ENCODE results near the gene ESYT3. TPM values are rescaled to one million over a fixed set of nuclear protein-coding genes. Genes with fewer than 3 reads are reported as not detected.
"Not testable (repeated sequence)": the region's sequence is repeated elsewhere in the genome, so short reads cannot be mapped to it uniquely, and the experiment has no call there.

The ESYT3 gene
- total RNA-seq, 2 experiments from 2014 or later: 0.43 to 0.50 TPM

DNA sequence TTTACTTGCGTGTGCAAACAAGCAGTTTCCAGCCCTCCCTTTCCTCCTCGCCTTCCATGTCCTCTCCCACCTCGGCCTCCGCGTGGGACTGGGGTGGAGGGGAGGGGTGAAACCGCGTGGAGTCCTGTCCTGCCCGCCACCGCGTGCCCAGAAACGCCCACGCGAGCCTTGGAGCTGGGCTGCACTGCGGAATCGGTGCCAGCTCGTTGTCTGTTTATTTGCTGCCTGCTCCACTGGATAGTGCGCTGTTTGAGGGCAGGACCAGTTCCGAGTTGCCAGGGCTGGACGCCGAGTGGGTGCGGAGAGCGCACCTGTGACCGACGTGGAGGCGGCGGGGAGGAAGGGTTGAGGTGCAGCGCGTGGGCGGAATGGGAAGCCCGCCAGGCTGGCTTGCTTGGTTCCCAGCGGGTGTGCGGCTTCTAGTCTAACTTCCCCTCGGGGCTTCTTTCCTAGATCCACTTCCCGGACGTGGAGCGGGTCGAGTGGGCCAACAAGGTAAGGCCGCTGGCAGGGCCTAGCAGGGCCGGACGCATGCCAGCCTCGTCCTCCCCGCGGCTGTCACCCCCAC, 17.3 kb downstream of the ESYT3 start:
- DNase-seq: no peak
- H3K9me3 Mint-ChIP-seq: no peaks in the 10 kb centered on the region
- no peaks in the 10 kb centered on the region for H3K36me3 Mint-ChIP-seq (ENCODE audit: low read depth)
- H3K4me1 Mint-ChIP-seq: peaks cover 15% of the 10 kb centered on the region
- CTCF ChIA-PET: no interaction called here
- no peak overlapping the region for H3K27ac Mint-ChIP-seq
- POLR2A ChIA-PET: no interaction called here
- peaks cover 5% of the 10 kb centered on the region for H3K27me3 Mint-ChIP-seq
- no peak overlapping the region for H3K4me3 Mint-ChIP-seq

DNA sequence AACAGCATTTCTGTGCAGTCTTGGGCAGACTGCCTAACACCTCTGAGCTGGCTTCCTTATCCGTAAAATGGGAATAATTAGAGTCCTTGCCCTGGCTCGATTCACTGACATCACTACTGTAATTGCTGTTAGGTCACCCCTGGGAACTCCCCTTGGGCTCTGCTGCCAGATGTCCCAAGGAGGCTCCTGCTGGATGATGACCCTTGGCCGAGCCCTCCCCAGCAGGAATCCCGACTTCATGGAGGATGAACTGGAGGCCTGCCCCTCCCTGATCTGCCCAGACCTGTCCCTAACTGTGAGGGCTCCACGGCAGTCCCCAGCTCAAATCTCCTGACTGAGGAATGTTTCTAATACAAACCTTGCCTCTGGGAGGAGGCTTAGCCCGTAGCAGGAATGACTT, 18.0 kb downstream of the ESYT3 start:
- Mint-ChIP-seq H3K36me3 (ENCODE audit: low read depth) (no peaks in the 10 kb centered on the region), H3K4me3 (no peak overlapping the region), H3K27me3 (peaks cover 5% of the 10 kb centered on the region), H3K9me3 (no peaks in the 10 kb centered on the region), H3K27ac (no peak overlapping the region), H3K4me1 (peaks cover 19% of the 10 kb centered on the region)
- DNase-seq: no peak
- ChIA-PET POLR2A (no interaction called here), CTCF (no interaction called here)

DNA sequence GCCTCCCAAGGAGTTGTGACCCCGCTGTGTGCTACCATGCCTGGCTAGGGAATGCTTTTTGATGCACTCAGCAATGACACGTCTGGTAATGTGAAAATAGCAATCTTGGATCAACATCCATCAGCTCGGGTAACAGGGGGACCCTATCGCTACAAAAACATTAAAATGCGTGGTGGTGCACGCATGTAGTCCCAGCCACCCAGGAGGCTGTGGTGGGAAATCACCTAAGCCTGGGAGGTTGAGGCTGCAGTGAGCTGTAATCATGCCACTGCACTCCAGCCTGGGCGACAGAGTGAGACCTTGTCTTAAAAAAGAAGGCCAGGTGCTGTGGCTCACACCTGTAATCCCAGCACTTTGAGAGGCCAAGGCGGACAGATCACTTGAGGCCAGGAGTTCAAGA, 19.5 kb downstream of the ESYT3 start:
- H3K27me3 Mint-ChIP-seq; DNase-seq; CTCF ChIA-PET; H3K27ac Mint-ChIP-seq; H3K36me3 Mint-ChIP-seq (ENCODE audit: low read depth); H3K4me3 Mint-ChIP-seq; H3K9me3 Mint-ChIP-seq; POLR2A ChIA-PET: not testable (repeated sequence)
- H3K4me1 Mint-ChIP-seq: peaks cover 19% of the 10 kb centered on the region

DNA sequence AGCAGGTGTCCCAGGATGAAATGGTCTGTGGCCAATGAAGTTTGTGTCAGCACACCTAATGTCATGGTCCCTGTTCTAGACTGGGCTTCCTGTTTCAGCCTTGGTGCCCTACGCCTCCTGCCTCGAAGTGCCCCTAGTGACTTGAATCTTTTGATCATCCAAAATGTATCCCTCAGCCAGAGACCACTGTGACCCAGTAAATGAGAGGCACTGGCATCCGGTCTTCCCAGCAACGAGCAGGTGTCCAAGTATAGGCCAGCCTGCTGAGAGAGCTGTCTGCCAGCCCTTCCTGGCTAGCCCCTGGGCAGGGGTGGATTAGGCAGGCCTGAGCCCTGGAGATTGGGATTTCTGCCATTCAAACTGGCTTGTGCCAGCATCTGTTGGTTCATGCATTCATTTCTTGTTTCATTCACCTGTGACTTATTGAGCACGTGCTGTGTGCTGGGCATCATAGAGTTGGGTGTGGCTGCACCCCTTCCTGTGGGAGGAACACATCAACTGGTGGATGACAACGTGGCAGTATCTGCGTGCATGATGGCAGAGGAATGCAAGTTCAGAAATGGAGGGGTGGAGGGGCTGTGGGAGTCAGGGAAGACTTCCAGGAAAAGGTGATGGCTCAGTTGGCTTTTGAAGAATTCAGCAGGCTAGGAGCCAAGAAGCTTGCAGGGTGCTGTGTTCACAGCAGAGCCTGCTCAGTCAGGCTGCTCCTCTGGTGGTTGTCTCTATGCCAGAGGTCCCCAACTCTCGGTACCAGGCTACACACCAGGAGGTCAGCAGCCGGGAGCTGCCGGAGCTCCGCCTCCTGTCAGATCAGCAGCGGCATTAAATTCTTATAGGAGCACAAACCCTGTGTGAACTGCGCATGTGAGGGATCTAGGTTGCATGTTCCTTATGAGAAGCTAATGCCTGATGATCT, 21.6 kb downstream of the ESYT3 start:
- H3K4me3 Mint-ChIP-seq: no peak overlapping the region
- no peaks in the 10 kb centered on the region for H3K9me3 Mint-ChIP-seq
- H3K4me1 Mint-ChIP-seq: peaks cover 19% of the 10 kb centered on the region
- ChIA-PET CTCF (interaction anchor here (0.8 kb wide), 1 partner anchor 14 kb away, joined by 3 read pairs; no protein-coding TSS in a partner anchor), POLR2A (no interaction called here)
- no peaks in the 10 kb centered on the region for H3K36me3 Mint-ChIP-seq (ENCODE audit: low read depth)
- peaks cover 5% of the 10 kb centered on the region for H3K27me3 Mint-ChIP-seq
- no peak overlapping the region for H3K27ac Mint-ChIP-seq
- peak; percentile 35 for DNase-seq

DNA sequence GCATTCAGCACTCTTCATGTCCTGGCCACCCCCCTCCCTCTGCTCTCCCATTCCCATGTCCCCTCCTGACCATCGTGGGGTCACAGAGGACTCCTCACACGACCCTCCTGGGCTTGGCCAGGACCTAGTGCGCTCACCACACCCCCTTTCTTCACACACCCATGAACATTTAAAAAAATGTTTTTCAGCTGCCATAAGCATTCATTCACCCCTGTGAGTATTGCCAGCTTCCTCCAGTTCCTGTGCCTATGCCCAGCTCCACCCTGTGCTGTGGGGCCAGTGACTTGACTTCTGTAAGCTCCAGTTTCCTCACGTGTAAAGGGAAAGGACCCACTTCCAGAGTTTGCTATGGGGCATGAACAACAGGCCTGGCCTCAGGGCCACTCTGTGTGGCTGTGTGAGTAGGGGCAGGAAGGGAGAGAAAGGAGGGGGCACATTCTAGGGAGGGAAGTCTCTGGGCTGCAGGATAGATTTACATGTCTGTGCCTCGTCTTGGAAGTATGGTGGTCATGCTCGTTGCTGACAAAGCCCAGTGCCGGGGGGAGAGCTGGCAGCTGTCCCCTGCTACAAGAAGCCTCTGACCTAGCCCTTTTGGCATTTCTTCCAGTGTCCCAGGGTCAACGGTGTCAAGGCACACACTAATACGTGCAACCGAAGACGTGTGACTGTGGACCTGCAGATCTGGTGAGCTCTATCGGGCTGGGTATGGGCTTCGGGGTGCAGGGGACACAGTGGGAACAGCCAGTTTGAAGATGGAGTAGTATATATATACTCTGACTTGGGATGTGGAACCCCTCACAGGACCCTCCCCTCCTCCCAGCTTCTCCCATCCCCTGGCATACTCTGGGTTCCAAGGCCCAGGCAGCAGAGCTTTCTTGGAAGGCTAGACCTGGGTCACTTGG, 22.8 kb downstream of the ESYT3 start:
- Mint-ChIP-seq H3K4me3 (no peak overlapping the region), H3K9me3 (no peaks in the 10 kb centered on the region), H3K4me1 (peaks cover 19% of the 10 kb centered on the region), H3K27ac (no peak overlapping the region), H3K27me3 (peaks cover 5% of the 10 kb centered on the region), H3K36me3 (ENCODE audit: low read depth) (no peaks in the 10 kb centered on the region)
- DNase-seq: no peak
- CTCF ChIA-PET: interaction anchor here (0.8 to 1.4 kb wide), 2 partner anchors 15 to 40 kb away, joined by 3 read pairs; no protein-coding TSS in a partner anchor
- POLR2A ChIA-PET: interaction anchor here (1.1 to 1.5 kb wide), 2 partner anchors 13 to 23 kb away, joined by 3 read pairs; partner anchors contain the start of gene ESYT3

DNA sequence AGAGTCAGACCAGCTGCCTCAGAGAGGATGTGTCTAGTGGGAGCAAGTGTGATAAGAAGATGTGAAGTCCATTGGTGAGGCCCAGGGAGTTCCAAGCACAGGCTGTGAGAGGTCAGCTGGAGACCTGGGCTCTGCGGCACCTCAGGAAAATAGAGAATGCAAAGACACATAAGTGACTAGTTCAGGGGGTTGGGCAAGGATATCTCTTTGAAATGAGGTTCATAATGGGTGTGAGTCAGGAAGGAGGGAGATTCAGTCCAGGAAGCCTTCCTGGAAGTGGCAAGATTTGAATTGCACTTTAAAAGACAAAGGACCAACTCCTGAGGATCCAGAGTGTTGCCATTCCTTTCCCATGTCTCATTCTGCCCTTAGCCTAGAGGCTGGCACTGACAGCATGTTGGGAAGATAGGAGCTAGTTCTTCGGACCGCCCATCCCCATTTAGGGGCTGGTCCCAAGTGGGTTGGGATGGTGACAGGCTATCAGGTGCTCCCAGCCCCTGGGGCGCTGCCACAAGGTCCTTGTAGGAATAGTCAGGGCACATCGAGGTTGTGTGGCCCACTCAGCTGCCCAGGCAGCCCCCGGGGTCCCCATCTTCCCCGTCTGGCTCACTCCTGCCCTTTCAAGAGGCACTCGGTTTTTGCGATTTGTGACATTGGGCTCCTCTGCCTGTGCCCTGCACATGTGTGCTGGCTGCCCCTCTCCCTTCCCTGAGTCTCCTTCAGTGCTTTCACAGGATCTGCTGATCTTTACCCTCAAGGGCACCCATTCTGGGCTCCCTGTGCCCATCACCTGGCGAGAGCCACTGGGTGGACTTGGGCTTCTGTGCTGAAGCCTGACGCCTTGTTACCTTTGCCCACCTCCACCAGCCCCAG, 23.7 kb downstream of the ESYT3 start:
- H3K4me3 Mint-ChIP-seq: no peak overlapping the region

DNA sequence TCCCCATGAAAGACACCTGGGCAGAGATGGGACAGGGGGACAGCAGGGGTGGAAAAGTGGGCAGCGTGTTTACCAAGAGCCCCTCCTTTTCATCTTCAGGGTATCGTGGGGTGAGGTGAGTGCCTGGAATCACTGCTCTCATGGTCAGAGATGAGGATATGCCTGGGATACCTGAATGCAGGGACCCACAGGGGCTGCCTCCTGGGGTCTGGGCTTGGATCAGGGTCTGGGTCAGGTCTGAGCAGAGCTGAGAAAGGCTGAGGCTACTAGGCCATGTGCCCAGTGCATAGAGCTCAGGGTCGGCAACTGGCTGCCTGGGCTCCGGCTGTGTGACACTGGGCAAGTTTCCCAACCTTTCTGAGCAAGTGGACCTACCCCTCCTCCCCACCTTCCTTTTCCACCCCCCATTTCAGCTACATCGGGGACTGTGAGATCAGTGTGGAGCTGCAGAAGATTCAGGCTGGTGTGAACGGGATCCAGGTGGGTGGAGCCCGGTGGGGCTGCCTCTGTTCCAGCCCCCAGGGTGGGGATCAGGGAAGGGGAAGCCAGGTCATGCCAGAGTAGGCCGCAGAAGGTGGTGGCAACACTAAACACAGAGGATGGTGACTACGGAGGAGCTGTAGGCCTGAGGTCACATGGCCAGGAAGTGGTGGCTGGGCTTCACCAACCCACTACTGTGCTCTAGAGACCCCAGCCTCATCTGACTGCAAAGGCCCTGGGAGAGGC, 24.5 kb downstream of the ESYT3 start:
- CTCF ChIA-PET: no interaction called here
- peaks cover 19% of the 10 kb centered on the region for H3K4me1 Mint-ChIP-seq
- no peak overlapping the region for H3K4me3 Mint-ChIP-seq
- no peak overlapping the region for H3K27ac Mint-ChIP-seq
- H3K27me3 Mint-ChIP-seq: peaks cover 7% of the 10 kb centered on the region
- H3K9me3 Mint-ChIP-seq: no peaks in the 10 kb centered on the region
- DNase-seq: peak; percentile 9
- POLR2A ChIA-PET: no interaction called here
- H3K36me3 Mint-ChIP-seq (ENCODE audit: low read depth): no peaks in the 10 kb centered on the region

More for the DNA sequence above, 23.7 kb downstream of the ESYT3 start:
- POLR2A ChIA-PET: interaction anchor here (1.1 to 1.5 kb wide), 2 partner anchors 12 to 24 kb away, joined by 3 read pairs; partner anchors contain the start of gene ESYT3
- H3K27ac Mint-ChIP-seq: no peak overlapping the region
- peaks cover 7% of the 10 kb centered on the region for H3K27me3 Mint-ChIP-seq
- DNase-seq: no peak
- H3K36me3 Mint-ChIP-seq (ENCODE audit: low read depth): no peaks in the 10 kb centered on the region
- peaks cover 19% of the 10 kb centered on the region for H3K4me1 Mint-ChIP-seq
- H3K9me3 Mint-ChIP-seq: no peaks in the 10 kb centered on the region
- CTCF ChIA-PET: interaction anchor here (1.4 kb wide), 1 partner anchor 41 kb away, joined by 3 read pairs; no protein-coding TSS in a partner anchor

DNA sequence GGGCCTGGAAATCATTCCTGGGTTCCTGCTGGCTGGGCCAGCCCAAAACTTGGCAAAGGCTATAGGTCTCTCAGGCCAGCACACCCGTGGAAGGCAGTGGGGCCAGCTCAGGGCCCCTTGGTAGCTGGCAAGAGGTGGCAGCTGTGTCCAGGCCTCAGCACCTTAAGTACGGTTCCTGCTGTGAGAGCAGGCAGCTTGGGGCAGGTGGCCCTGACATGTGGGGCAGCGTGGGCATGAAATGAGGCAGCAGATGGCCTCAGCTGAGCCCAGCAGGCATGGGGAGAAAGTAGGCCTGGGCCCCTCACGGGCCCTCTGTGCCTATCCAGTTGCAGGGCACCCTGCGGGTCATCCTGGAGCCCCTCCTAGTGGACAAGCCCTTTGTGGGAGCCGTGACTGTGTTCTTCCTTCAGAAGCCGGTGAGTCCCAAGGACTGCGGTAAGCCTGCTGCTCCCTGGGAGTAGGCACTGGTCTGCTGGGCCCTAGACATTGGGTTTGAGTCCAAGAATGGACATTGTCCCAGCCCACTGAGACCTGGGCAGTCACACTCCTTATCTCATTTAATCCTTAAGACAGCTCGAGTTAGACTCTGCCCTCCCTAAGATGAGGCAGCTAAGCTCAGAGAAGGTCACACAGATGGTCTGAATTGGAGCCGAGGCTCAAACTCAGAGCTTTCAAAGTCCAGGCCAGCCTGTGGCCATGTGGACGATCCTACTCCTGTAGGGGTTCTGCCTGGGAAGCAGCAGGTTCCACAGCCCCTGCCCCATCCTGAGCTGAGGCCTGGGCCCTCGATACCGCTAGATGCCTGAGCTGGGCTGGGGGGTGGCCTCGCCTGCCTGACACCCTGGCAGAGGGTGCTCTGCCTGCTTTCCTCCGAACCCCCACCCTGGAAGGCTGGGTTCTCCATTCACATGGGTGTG, 25.5 kb downstream of the ESYT3 start:
- ChIA-PET POLR2A (no interaction called here), CTCF (no interaction called here)
- Mint-ChIP-seq H3K36me3 (ENCODE audit: low read depth) (no peaks in the 10 kb centered on the region), H3K9me3 (no peaks in the 10 kb centered on the region), H3K27ac (no peak overlapping the region), H3K27me3 (peaks cover 5% of the 10 kb centered on the region), H3K4me1 (peaks cover 18% of the 10 kb centered on the region), H3K4me3 (no peak overlapping the region)
- peak; percentile 10 for DNase-seq

DNA sequence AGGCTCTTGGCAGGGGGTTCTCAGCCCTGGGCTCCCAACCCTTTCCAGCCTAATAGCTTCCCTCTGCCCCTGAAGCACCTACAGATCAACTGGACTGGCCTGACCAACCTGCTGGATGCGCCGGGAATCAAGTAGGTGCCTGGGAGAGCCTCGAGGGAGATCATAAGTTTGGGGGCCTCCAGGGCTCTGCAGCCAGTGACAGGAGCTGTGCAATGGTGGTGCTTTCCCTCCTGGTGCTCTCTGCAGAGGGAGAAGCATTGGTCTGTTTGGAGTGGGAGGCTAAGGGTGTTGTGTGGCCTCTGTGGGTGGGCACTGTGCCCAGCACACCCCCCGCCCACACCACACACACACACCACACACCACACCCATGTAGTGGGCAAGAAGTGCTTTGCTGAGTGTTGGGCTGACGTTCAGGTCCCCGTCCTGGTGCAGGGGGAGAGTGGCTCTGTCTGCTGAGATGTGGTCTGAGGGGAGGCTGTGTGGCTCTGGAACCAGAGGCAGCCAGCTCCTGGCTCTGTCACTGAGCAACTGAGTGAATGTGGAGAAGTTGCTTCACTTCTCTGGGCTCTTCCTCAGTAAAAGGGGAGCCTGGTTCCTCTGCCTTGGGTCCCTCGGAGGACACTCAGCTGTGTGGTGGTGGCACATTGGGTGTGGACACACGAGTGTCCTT, 26.3 kb downstream of the ESYT3 start:
- Mint-ChIP-seq H3K36me3 (ENCODE audit: low read depth) (no peaks in the 10 kb centered on the region), H3K9me3 (no peaks in the 10 kb centered on the region), H3K27me3 (peaks cover 5% of the 10 kb centered on the region), H3K4me3 (no peak overlapping the region), H3K27ac (no peak overlapping the region), H3K4me1 (peaks cover 15% of the 10 kb centered on the region)
- ChIA-PET CTCF (no interaction called here), POLR2A (no interaction called here)
- peak; percentile 4 for DNase-seq

DNA sequence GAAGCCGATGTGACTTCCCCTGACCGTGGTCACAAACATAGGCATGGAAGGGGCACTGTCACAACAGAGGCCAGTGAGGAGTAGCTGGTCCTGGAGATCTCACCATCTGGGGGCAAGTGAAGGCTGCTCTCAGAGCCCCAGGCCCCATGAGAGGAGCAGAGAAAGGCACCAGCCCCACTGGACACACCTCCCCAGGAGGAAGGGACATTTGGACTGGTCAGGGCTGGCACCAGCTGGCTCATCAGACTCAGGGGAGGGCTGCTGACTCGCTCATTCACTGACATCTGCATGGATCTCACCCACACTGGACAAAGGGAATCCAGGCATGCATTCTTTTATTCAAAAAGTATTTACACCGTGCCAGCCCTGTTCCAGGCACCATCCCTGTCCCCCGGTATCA, 26.8 kb downstream of the ESYT3 start:
- Mint-ChIP-seq H3K9me3 (no peaks in the 10 kb centered on the region), H3K36me3 (ENCODE audit: low read depth) (no peaks in the 10 kb centered on the region), H3K4me1 (peaks cover 9% of the 10 kb centered on the region), H3K27ac (no peak overlapping the region), H3K4me3 (no peak overlapping the region), H3K27me3 (peaks cover 8% of the 10 kb centered on the region)
- POLR2A ChIA-PET: no interaction called here
- CTCF ChIA-PET: no interaction called here
- DNase-seq: peak; percentile 12

DNA sequence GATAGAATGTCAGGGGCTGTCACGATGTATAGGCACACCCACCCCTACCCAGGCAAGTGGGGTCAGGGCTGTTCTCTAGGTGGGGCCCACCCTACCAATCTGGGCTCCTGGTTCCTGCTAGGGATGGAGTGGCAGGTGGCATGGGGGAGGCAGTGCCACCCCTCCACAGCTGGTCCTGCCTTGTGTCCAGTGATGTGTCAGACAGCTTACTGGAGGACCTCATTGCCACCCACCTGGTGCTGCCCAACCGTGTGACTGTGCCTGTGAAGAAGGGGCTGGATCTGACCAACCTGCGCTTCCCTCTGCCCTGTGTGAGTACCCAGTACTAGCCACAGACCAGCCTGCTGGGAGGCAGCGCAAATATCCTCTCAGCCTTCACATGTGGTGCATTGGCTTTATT, 27.5 kb downstream of the ESYT3 start:
- H3K4me1 Mint-ChIP-seq: peaks cover 3% of the 10 kb centered on the region
- H3K9me3 Mint-ChIP-seq: no peaks in the 10 kb centered on the region
- no peaks in the 10 kb centered on the region for H3K36me3 Mint-ChIP-seq (ENCODE audit: low read depth)
- CTCF ChIA-PET: no interaction called here
- peaks cover 8% of the 10 kb centered on the region for H3K27me3 Mint-ChIP-seq
- no peak overlapping the region for H3K27ac Mint-ChIP-seq
- H3K4me3 Mint-ChIP-seq: no peak overlapping the region
- POLR2A ChIA-PET: no interaction called here
- peak; percentile 6 for DNase-seq

Data from activated CD4-positive, alpha-beta memory T cell treated with anti-CD3 and anti-CD28 coated beads, Interleukin-2, amount 10 ng/mL, durations not matched to agents 7 days and 5 days (primary cell).